ENCODE results near the gene SIL1.

The SIL1 gene

DNA sequence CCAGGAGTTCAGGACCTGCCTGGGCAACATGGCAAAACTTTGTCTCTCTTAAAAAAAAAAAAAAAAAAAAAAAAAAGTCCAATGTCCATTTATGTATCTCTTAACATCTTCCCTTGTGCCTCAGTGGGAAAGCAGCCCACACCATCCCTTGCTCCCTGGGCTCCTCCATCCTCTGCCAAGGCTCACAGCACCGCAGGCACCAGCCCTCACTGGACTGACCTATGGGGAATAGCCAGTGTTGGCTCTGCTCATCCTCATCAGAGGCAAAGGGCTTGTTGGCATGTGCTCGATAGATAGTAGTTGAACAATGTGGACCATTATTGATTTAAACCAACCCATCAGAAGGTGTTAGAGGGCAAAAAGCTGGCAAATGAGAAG is 261.2 kb downstream of the SIL1 start:
- no peak overlapping the region for H3K4me3 ChIP-seq (ENCODE audit: low read length)
- H3K56ac ChIP-seq (ENCODE audit: low read length): no peak overlapping the region
- H2BK120ac ChIP-seq (ENCODE audit: low read depth, low read length): no peak overlapping the region
- H3K27ac ChIP-seq (ENCODE audit: low read depth, low read length): no peak overlapping the region
- no peak overlapping the region for H3K4ac ChIP-seq (ENCODE audit: low read depth, low read length)
- WGBS (ENCODE audit: extremely low coverage, insufficient coverage, low lambda C conversion rate): no CpG with 5 or more reads among the region's 2 CpGs
- H3K79me2 ChIP-seq (ENCODE audit: control insufficient read depth, insufficient read depth, low read length): no peaks in the 10 kb centered on the region
- no peak overlapping the region for H3K9ac ChIP-seq (ENCODE audit: low read length)
- H4K8ac ChIP-seq (ENCODE audit: low read depth, low read length): no peak overlapping the region
- H3K79me1 ChIP-seq (ENCODE audit: low read length): no peaks in the 10 kb centered on the region
- peaks cover 7% of the 10 kb centered on the region for H3K36me3 ChIP-seq (ENCODE audit: control insufficient read depth, insufficient read depth, low read length)
- H2BK15ac ChIP-seq (replicated peaks; ENCODE audit: low read depth): no peak overlapping the region
- no peak overlapping the region for H4K5ac ChIP-seq (ENCODE audit: low read length)
- no peak overlapping the region for H3K23ac ChIP-seq (ENCODE audit: low read length)
- no peaks in the 10 kb centered on the region for H3K27me3 ChIP-seq (ENCODE audit: insufficient read depth, low read length, poor library complexity)
- H3K4me1 ChIP-seq (ENCODE audit: control insufficient read depth, low read depth, low read length): no peaks in the 10 kb centered on the region
- no peak overlapping the region for H3K4me2 ChIP-seq (ENCODE audit: low read length)
- no peak overlapping the region for H3K18ac ChIP-seq (ENCODE audit: low read length)
- DNase-seq: no peak
- no peak overlapping the region for H2AK5ac ChIP-seq (ENCODE audit: low read length)
- H2BK5ac ChIP-seq (ENCODE audit: low read length): no peak overlapping the region

DNA sequence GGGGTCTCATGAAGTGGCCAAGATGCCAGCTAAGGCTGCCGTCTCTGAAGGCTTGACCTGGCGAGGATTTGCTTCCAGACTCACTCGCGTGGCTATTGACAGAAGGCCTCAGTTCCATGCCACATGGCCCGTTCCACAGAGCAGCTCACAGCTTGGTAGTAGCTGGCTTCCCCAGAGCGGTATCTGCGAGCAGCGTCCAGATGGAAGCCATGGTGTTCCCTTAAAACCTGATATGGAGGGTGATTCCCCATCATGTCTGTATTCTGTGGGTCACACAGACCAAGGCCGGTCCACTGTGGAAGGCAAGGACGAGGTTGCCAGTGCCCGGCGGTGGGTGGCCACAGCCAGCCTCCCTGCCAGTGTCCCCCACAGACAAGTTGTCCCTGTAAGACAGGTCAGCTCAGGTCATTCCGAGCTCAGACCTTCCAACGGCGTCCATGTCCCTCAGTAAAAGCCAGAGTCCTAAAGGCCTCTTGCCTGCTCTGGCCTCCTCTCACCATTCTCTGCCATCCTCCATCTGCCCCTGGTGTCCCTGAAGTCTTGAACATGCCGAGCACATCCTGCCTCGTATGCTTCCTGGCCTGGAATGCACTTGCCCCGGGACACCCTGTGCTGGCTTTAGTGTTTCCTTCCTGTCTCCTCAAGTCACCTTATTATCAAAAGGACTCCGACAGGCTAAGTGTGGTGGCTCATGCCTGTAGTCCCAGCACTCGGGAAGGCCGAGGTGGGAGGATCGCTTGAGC is 261.8 kb downstream of the SIL1 start:
- DNase-seq: peak; percentile 39
- H3K36me3 ChIP-seq (ENCODE audit: control insufficient read depth, insufficient read depth, low read length): peaks cover 11% of the 10 kb centered on the region

DNA sequence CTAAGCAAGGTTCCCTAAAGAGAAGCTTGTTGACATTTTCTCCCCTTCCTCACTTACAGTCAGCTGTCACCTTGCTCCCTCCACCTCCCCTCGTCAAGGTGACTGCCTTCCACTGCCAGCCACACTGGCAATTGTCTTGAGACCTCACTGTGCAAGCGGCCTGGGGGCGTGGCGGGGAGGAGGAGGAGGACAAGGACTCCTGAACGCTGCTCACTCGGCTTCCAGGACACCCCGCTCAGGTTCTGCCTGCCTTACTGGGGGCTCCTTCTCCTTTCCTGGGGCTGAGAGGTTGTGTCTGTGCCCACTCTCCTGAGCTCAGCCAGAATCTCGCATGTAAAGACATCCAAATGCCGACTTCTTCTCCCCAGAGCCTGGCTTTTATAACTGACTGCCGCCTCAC is 262.7 kb downstream of the SIL1 start:
- Histone ChIP-seq H3K4ac (ENCODE audit: low read depth, low read length) (no peak overlapping the region), H3K4me3 (ENCODE audit: low read length) (no peak overlapping the region), H3K4me2 (ENCODE audit: low read length) (no peak overlapping the region), H3K4me1 (ENCODE audit: control insufficient read depth, low read depth, low read length) (no peaks in the 10 kb centered on the region), H4K5ac (ENCODE audit: low read length) (no peak overlapping the region), H3K27ac (ENCODE audit: low read depth, low read length) (no peak overlapping the region), H3K56ac (ENCODE audit: low read length) (no peak overlapping the region), H2BK15ac (replicated peaks; ENCODE audit: low read depth) (no peak overlapping the region), H4K8ac (ENCODE audit: low read depth, low read length) (no peak overlapping the region), H3K23ac (ENCODE audit: low read length) (no peak overlapping the region), H3K27me3 (ENCODE audit: insufficient read depth, low read length, poor library complexity) (no peaks in the 10 kb centered on the region), H2BK5ac (ENCODE audit: low read length) (no peak overlapping the region), H3K79me1 (ENCODE audit: low read length) (no peaks in the 10 kb centered on the region), H2BK120ac (ENCODE audit: low read depth, low read length) (no peak overlapping the region), H3K79me2 (ENCODE audit: control insufficient read depth, insufficient read depth, low read length) (no peaks in the 10 kb centered on the region), H3K9ac (ENCODE audit: low read length) (no peak overlapping the region), H2AK5ac (ENCODE audit: low read length) (no peak overlapping the region), H3K18ac (ENCODE audit: low read length) (no peak overlapping the region), H3K36me3 (ENCODE audit: control insufficient read depth, insufficient read depth, low read length) (peaks cover 13% of the 10 kb centered on the region)
- no CpG with 5 or more reads among the region's 10 CpGs for WGBS (ENCODE audit: extremely low coverage, insufficient coverage, low lambda C conversion rate)
- no peak for DNase-seq

More for the DNA sequence above, 261.8 kb downstream of the SIL1 start:
- Histone ChIP-seq H2BK15ac (replicated peaks; ENCODE audit: low read depth) (no peak overlapping the region), H3K27ac (ENCODE audit: low read depth, low read length) (no peak overlapping the region), H2AK5ac (ENCODE audit: low read length) (no peak overlapping the region), H3K27me3 (ENCODE audit: insufficient read depth, low read length, poor library complexity) (no peaks in the 10 kb centered on the region), H4K8ac (ENCODE audit: low read depth, low read length) (no peak overlapping the region), H3K4ac (ENCODE audit: low read depth, low read length) (no peak overlapping the region), H3K56ac (ENCODE audit: low read length) (no peak overlapping the region), H3K79me2 (ENCODE audit: control insufficient read depth, insufficient read depth, low read length) (no peaks in the 10 kb centered on the region), H3K9ac (ENCODE audit: low read length) (no peak overlapping the region), H2BK120ac (ENCODE audit: low read depth, low read length) (no peak overlapping the region), H3K4me1 (ENCODE audit: control insufficient read depth, low read depth, low read length) (no peaks in the 10 kb centered on the region), H3K18ac (ENCODE audit: low read length) (no peak overlapping the region), H2BK5ac (ENCODE audit: low read length) (no peak overlapping the region), H3K4me2 (ENCODE audit: low read length) (no peak overlapping the region), H3K79me1 (ENCODE audit: low read length) (no peaks in the 10 kb centered on the region), H3K4me3 (ENCODE audit: low read length) (no peak overlapping the region), H4K5ac (ENCODE audit: low read length) (no peak overlapping the region), H3K23ac (ENCODE audit: low read length) (peak overlapping the region; percentile 53)
- WGBS (ENCODE audit: extremely low coverage, insufficient coverage, low lambda C conversion rate): no CpG with 5 or more reads among the region's 22 CpGs

DNA sequence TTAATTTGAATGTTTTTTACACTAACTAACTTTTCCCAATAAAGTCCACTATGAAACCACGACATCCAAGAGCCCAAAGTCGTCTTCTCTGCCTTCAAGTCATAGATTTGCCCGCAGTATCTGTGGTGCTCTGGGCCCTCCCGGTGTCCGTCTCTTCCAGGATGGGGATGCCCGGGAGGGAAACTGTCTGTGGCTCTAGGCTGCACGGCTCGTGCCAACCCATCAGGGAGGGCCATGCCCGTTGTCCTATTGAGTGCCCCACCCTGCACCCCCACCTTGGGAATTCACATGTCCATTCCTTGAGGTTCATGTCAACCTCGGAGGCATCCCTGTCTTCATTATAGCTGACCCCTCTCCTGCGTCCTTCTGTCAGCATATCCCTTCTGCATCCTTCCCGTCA is 263.2 kb downstream of the SIL1 start:
- Histone ChIP-seq H2BK120ac (ENCODE audit: low read depth, low read length) (no peak overlapping the region), H2AK5ac (ENCODE audit: low read length) (no peak overlapping the region), H3K79me1 (ENCODE audit: low read length) (no peaks in the 10 kb centered on the region), H3K79me2 (ENCODE audit: control insufficient read depth, insufficient read depth, low read length) (no peaks in the 10 kb centered on the region), H3K4me3 (ENCODE audit: low read length) (no peak overlapping the region), H2BK5ac (ENCODE audit: low read length) (no peak overlapping the region), H3K23ac (ENCODE audit: low read length) (no peak overlapping the region), H4K8ac (ENCODE audit: low read depth, low read length) (no peak overlapping the region), H4K5ac (ENCODE audit: low read length) (no peak overlapping the region), H3K4me1 (ENCODE audit: control insufficient read depth, low read depth, low read length) (no peaks in the 10 kb centered on the region), H3K9ac (ENCODE audit: low read length) (no peak overlapping the region), H3K18ac (ENCODE audit: low read length) (no peak overlapping the region), H3K56ac (ENCODE audit: low read length) (no peak overlapping the region), H3K27ac (ENCODE audit: low read depth, low read length) (no peak overlapping the region), H2BK15ac (replicated peaks; ENCODE audit: low read depth) (no peak overlapping the region), H3K4ac (ENCODE audit: low read depth, low read length) (no peak overlapping the region), H3K36me3 (ENCODE audit: control insufficient read depth, insufficient read depth, low read length) (peaks cover 15% of the 10 kb centered on the region), H3K4me2 (ENCODE audit: low read length) (no peak overlapping the region), H3K27me3 (ENCODE audit: insufficient read depth, low read length, poor library complexity) (no peaks in the 10 kb centered on the region)
- no peak for DNase-seq
- WGBS (ENCODE audit: extremely low coverage, insufficient coverage, low lambda C conversion rate): no CpG with 5 or more reads among the region's 12 CpGs

DNA sequence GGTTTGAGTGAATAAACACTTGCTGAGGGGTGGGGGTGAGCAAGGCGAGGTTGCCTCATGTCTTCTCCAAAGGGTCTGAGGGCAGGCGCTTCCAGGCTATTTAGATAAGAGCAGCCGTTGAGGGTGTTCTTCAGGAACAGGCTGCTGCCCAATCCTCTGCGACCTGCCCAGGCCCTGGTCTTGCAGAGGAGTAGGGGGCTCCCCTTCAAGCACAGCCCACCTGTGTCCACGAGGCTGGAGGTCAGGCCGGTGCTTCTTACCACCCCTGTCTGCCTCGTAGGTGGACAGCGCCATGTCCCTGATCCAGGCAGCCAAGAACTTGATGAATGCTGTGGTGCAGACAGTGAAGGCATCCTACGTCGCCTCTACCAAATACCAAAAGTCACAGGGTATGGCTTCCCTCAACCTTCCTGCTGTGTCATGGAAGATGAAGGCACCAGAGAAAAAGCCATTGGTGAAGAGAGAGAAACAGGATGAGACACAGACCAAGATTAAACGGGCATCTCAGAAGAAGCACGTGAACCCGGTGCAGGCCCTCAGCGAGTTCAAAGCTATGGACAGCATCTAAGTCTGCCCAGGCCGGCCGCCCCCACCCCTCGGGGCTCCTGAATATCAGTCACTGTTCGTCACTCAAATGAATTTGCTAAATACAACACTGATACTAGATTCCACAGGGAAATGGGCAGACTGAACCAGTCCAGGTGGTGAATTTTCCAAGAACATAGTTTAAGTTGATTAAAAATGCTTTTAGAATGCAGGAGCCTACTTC is 264.5 kb downstream of the SIL1 start:
- no CpG with 5 or more reads among the region's 18 CpGs for WGBS (ENCODE audit: extremely low coverage, insufficient coverage, low lambda C conversion rate)
- no peak overlapping the region for H3K27ac ChIP-seq (ENCODE audit: low read depth, low read length)
- H3K56ac ChIP-seq (ENCODE audit: low read length): no peak overlapping the region
- H2BK120ac ChIP-seq (ENCODE audit: low read depth, low read length): no peak overlapping the region
- no peak overlapping the region for H2BK5ac ChIP-seq (ENCODE audit: low read length)
- H3K4ac ChIP-seq (ENCODE audit: low read depth, low read length): no peak overlapping the region
- H2AK5ac ChIP-seq (ENCODE audit: low read length): no peak overlapping the region
- no peak overlapping the region for H2BK15ac ChIP-seq (replicated peaks; ENCODE audit: low read depth)
- peaks cover 15% of the 10 kb centered on the region for H3K36me3 ChIP-seq (ENCODE audit: control insufficient read depth, insufficient read depth, low read length)
- no peaks in the 10 kb centered on the region for H3K4me1 ChIP-seq (ENCODE audit: control insufficient read depth, low read depth, low read length)
- no peak overlapping the region for H4K8ac ChIP-seq (ENCODE audit: low read depth, low read length)
- H4K5ac ChIP-seq (ENCODE audit: low read length): no peak overlapping the region
- no peak for DNase-seq
- H3K79me1 ChIP-seq (ENCODE audit: low read length): no peaks in the 10 kb centered on the region
- no peak overlapping the region for H3K4me3 ChIP-seq (ENCODE audit: low read length)
- no peak overlapping the region for H3K23ac ChIP-seq (ENCODE audit: low read length)
- no peaks in the 10 kb centered on the region for H3K27me3 ChIP-seq (ENCODE audit: insufficient read depth, low read length, poor library complexity)
- no peak overlapping the region for H3K18ac ChIP-seq (ENCODE audit: low read length)
- no peak overlapping the region for H3K9ac ChIP-seq (ENCODE audit: low read length)
- no peak overlapping the region for H3K4me2 ChIP-seq (ENCODE audit: low read length)
- no peaks in the 10 kb centered on the region for H3K79me2 ChIP-seq (ENCODE audit: control insufficient read depth, insufficient read depth, low read length)

Measured in mesendoderm (in vitro differentiated cells).